ENCODE data around the gene ARHGAP6.
"Not testable (repeated sequence)": the region's sequence is repeated elsewhere in the genome, so short reads cannot be mapped to it uniquely, and the experiment has no call there.

DNA sequence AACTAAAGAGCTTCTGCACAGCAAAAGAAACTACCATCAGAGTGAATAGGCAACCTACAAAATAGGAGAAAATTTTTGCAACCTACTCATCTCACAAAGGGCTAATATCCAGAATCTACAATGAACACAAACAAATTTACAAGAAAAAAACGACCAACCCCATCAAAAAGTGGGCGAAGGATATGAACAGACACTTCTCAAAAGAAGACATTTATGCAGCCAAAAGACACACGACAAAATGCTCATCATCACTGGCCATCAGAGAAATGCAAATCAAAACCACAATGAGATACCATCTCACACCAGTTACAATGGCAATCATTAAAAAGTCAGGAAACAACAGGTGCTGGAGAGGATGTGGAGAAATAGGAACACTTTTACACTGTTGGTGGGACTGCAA, 304.1 kb downstream of the ARHGAP6 start:
- TF ChIP-seq CTCF, EP300 (IDR thresholded peaks at IDR 0.05): not testable (repeated sequence)
